C4-2B (cell line): ENCODE measurements around the gene KIAA0040.

Source experiments
- H3K27ac ChIP-seq: fragments of 450-650 bp; 2 replicates; pipeline ENCODE4 v1.5.1; 2017
- CTCF ChIP-seq: fragments of 450-650 bp; conservative IDR thresholded peaks from 2 replicates; pipeline ENCODE4 v1.5.1; 2017; ENCODE audit warnings: mild to moderate bottlenecking
- ZFX ChIP-seq: fragments of 450-650 bp; IDR thresholded peaks from 2 replicates; pipeline ENCODE4 v1.6.1; 2017

The KIAA0040 gene

GRCh38 chr1:175186433-175187160 is 6.0 kb downstream of the KIAA0040 start:
- TF ChIP-seq CTCF: no peak
- TF ChIP-seq ZFX: no peak
- H3K27ac ChIP-seq: no peak overlapping the region

- TF ChIP-seq CTCF (no peak), ZFX (no peak)
- H3K27ac ChIP-seq: no peak overlapping the region
Measured at GRCh38 chr1:175185903-175186302, 6.7 kb downstream of the KIAA0040 start.

GRCh38 chr1:175183586-175183985 is 9.0 kb downstream of the KIAA0040 start:
- TF ChIP-seq CTCF: no peak
- no peak for TF ChIP-seq ZFX
- no peak overlapping the region for H3K27ac ChIP-seq

DNA sequence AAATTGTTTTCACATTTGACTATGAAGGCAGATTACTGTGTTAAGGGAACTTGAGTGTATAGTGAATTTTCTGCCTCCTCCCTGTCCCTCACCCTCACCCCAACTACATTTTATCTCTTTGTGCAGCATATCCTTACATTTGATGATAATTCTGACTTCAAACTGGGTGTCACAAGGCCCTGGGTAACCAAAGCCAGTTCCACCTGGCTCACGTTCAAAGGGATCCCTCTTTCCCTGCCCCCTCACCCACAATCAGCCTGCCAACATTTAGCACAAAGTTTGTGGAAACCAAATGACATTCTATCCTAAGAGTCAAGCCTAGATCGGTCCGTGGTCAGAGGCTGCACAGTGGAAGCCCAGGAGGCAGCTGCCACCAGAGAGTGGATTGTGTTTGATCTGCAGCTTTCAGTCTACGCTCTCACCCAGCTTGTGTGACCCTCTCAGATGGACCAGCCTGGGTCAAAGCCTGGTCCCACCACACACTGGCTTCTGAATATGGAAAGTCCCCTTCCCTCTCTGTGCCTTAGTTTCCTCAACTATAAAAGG is 10.3 kb downstream of the KIAA0040 start:
- H3K27ac ChIP-seq: no peak overlapping the region
- no peak for TF ChIP-seq CTCF
- TF ChIP-seq ZFX: no peak

DNA sequence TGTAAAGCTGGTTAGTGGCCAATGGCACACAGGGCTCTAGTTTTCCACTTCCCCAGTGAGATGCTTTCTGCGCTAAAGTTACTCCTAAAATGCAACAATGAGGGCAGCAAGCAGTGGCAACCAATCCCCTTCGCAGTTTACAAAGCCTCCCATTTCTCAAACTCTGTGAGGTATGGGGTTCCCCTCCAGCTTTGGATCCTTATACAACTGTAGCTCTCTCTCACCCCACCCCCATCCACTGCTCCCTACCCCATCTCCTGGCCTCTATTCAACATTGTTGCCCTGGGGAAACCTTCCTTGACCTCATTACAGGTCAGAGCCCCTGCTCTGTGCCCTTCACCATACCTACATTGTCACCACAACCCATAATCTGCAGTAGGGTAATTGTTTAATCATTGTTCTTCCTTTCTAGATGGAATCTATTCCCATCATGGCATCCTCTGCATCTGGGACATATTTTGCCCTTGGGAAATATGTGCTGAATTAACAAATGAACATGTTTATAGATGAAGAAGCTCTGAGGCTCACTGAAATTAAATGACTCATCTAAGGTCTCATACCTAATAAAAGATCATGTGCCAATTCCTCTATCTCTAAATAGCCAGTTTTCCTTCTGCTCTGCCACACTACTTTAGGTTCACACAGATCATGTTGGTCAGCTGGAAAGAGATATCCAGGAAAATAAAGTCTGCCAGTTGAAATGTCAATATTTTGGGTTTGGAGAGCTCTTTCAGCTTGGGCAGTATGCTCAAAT is 12.6 kb downstream of the KIAA0040 start:
- no peak overlapping the region for H3K27ac ChIP-seq
- TF ChIP-seq ZFX (no peak), CTCF (no peak)

GRCh38 chr1:175178456-175178855 is 14.1 kb downstream of the KIAA0040 start:
- H3K27ac ChIP-seq: no peak overlapping the region
- no peak for TF ChIP-seq ZFX
- no peak for TF ChIP-seq CTCF

- no peak for TF ChIP-seq ZFX
- no peak for TF ChIP-seq CTCF
- H3K27ac ChIP-seq: no peak overlapping the region
Measured at GRCh38 chr1:175178056-175178455, 14.5 kb downstream of the KIAA0040 start.
